ENCODE data around the gene PCK1. TPM values are rescaled to one million over a fixed set of nuclear protein-coding genes. Genes with fewer than 3 reads are reported as not detected.

PCK1 gene
- total and polyA plus RNA-seq, 8 donors, result 0.12 to 311 (median 0.67) TPM

DNA sequence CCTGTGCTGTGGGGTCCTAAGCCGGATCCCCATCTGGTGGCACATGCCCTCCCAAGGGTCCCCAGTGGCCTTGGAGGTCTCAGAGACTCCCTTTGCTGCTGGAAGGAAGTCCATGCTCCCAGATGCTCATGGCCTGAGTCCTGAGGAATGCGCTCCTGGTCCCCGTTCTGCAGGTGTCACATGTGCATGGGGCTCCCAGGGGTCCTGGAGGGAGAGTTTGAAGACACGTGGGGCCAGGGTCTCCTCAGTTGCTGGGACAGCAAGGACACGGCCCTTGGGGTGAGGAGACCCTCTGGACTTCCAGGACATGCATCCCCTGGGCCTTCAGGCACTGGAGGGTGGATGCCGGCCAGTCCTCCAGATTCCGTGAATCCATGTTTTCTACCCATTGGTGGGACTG is 47.6 kb downstream of the PCK1 start:
- DNase-seq, result no peak
- Histone ChIP-seq H3K4me1 (no peaks in the 10 kb centered on the region), H3K9me3 (no peaks in the 10 kb centered on the region), H3K27me3 (peaks cover 0 to 29% (median 4%) of the 10 kb centered on the region in 3 donors), H3K36me3 (peaks cover 0 to 3% (median 0%) of the 10 kb centered on the region in 4 donors), H3K27ac (no peak overlapping the region), H3K4me3 (no peak overlapping the region)
- TF ChIP-seq, protein P1, sequence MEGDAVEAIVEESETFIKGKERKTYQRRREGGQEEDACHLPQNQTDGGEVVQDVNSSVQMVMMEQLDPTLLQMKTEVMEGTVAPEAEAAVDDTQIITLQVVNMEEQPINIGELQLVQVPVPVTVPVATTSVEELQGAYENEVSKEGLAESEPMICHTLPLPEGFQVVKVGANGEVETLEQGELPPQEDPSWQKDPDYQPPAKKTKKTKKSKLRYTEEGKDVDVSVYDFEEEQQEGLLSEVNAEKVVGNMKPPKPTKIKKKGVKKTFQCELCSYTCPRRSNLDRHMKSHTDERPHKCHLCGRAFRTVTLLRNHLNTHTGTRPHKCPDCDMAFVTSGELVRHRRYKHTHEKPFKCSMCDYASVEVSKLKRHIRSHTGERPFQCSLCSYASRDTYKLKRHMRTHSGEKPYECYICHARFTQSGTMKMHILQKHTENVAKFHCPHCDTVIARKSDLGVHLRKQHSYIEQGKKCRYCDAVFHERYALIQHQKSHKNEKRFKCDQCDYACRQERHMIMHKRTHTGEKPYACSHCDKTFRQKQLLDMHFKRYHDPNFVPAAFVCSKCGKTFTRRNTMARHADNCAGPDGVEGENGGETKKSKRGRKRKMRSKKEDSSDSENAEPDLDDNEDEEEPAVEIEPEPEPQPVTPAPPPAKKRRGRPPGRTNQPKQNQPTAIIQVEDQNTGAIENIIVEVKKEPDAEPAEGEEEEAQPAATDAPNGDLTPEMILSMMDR (IDR thresholded peaks at IDR 0.05), result no peak
- TF ChIP-seq POLR2AphosphoS5 (IDR thresholded peaks at IDR 0.05) (no peak), POLR2A (IDR thresholded peaks at IDR 0.05) (no peak), EP300 (IDR thresholded peaks at IDR 0.05) (no peak)
- WGBS, 5 donors, result 68 to 86% (median 82%) methylated on average over 7 of the region's 7 CpGs
- intact Hi-C loops (cut with DNase I; ENCODE audit: low total_unique reads), result no loop called here

DNA sequence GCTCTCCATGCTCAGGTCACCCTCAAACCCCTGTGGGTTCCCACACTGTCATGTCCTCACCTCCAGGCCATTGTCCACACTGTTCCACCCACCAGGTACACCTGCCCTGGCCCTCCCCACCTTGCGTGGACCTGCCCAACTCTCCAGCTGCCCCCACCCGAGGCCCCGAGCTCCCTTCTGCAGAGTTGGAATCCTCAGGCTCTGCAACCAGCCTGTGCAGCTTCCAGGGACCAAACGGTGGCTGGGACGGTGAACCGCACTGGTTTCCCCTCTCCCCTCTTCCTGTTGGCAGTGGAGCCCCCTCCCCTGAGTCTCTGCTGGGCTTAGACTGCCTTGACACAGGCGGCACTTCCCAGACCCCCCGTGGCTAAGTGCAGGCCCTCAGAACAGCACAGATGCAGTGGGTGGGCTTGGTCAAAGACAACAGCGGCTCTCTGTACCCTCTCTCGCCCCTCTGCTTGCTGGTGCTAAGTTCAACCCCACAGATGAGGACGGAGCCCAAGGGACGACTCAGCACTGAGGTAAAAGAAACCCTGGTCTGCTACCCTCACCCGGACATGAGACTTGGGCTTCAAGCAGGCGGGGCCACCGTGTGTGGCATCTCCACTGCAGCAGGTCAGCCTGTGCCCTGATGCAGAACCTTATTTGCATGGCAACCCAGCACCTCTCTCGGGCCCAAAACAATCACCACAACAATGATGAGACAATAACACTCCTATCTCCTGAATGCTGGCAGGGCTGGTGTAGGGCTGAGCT is 48.4 kb downstream of the PCK1 start:
- peaks cover 0 to 3% (median 0%) of the 10 kb centered on the region in 4 donors for H3K36me3 ChIP-seq
- intact Hi-C loops (cut with DNase I; ENCODE audit: low total_unique reads), result no loop called here
- TF ChIP-seq EP300 (IDR thresholded peaks at IDR 0.05) (no peak), POLR2AphosphoS5 (IDR thresholded peaks at IDR 0.05) (no peak), POLR2A (IDR thresholded peaks at IDR 0.05) (no peak)
- TF ChIP-seq, protein P1 (IDR thresholded peaks at IDR 0.05), result no peak
- no peak overlapping the region for H3K27ac ChIP-seq
- H3K9me3 ChIP-seq, result no peaks in the 10 kb centered on the region
- WGBS, 5 donors, result 68 to 80% (median 72%) methylated on average over 11 to 16 of the region's 16 CpGs
- H3K4me3 ChIP-seq, result no peak overlapping the region
- no peaks in the 10 kb centered on the region for H3K4me1 ChIP-seq
- H3K27me3 ChIP-seq, result peaks cover 0 to 29% (median 3%) of the 10 kb centered on the region in 3 donors
- DNase-seq, result no peak

- WGBS, 5 donors, result 82 to 90% (median 86%) methylated on average over 7 to 8 of the region's 8 CpGs
- TF ChIP-seq, protein P1 (IDR thresholded peaks at IDR 0.05), result no peak
- TF ChIP-seq EP300 (IDR thresholded peaks at IDR 0.05) (no peak), POLR2AphosphoS5 (IDR thresholded peaks at IDR 0.05) (no peak), POLR2A (IDR thresholded peaks at IDR 0.05) (no peak)
- Histone ChIP-seq H3K9me3 (no peaks in the 10 kb centered on the region), H3K27me3 (peaks cover 0 to 32% (median 0%) of the 10 kb centered on the region in 3 donors), H3K4me1 (no peaks in the 10 kb centered on the region), H3K27ac (no peak overlapping the region), H3K4me3 (no peak overlapping the region), H3K36me3 (peaks cover 0 to 3% (median 0%) of the 10 kb centered on the region in 4 donors)
- intact Hi-C loops (cut with DNase I; ENCODE audit: low total_unique reads), result no loop called here
- no peak for DNase-seq
Observed at GRCh38 chr20:57609842-57610167, 48.9 kb downstream of the PCK1 start.

- no peaks in the 10 kb centered on the region for H3K4me1 ChIP-seq
- H3K4me3 ChIP-seq, result no peak overlapping the region
- 62 to 81% (median 75%) methylated on average over 16 to 18 of the region's 18 CpGs for WGBS, 5 donors
- peaks cover 0 to 3% (median 0%) of the 10 kb centered on the region in 4 donors for H3K36me3 ChIP-seq
- H3K27ac ChIP-seq, result no peak overlapping the region
- H3K9me3 ChIP-seq, result no peaks in the 10 kb centered on the region
- no peak for TF ChIP-seq EP300 (IDR thresholded peaks at IDR 0.05)
- no peak for TF ChIP-seq POLR2AphosphoS5 (IDR thresholded peaks at IDR 0.05)
- TF ChIP-seq, protein P1 (IDR thresholded peaks at IDR 0.05), result no peak
- TF ChIP-seq POLR2A (IDR thresholded peaks at IDR 0.05), result no peak
- intact Hi-C loops (cut with DNase I; ENCODE audit: low total_unique reads), result no loop called here
- peaks cover 0 to 35% (median 0%) of the 10 kb centered on the region in 3 donors for H3K27me3 ChIP-seq
- DNase-seq, result no peak
Observed at GRCh38 chr20:57610261-57610952, 49.5 kb downstream of the PCK1 start.

All from stomach (tissue), 9 donors.